GM21447 (cell line): ENCODE results near the gene VSTM2L.

ENCODE experiments used
- ATAC-seq: cut with Tn5 transposase; IDR thresholded peaks from one replicate; pipeline ENCODE4 v1.9.1; 2021; ENCODE audit not compliant: unreplicated experiment

The VSTM2L gene

GRCh38 chr20:37878835-37879599, 23.9 kb upstream of the VSTM2L start:
- no peak for ATAC-seq

- ATAC-seq, result no peak
Observed at GRCh38 chr20:37879843-37880242, 23.1 kb upstream of the VSTM2L start.

- no peak for ATAC-seq
Observed at GRCh38 chr20:37880726-37881591, 22.0 kb upstream of the VSTM2L start.

GRCh38 chr20:37881601-37882343, 21.2 kb upstream of the VSTM2L start:
- no peak for ATAC-seq

GRCh38 chr20:37882961-37883712, 19.8 kb upstream of the VSTM2L start:
- no peak for ATAC-seq

GRCh38 chr20:37885042-37885441, 17.9 kb upstream of the VSTM2L start:
- no peak for ATAC-seq

GRCh38 chr20:37885593-37886503, 17.1 kb upstream of the VSTM2L start:
- no peak for ATAC-seq

GRCh38 chr20:37886851-37887297, 16.1 kb upstream of the VSTM2L start:
- ATAC-seq, result no peak

GRCh38 chr20:37888641-37889040, 14.3 kb upstream of the VSTM2L start:
- ATAC-seq, result no peak

GRCh38 chr20:37890108-37890507, 12.8 kb upstream of the VSTM2L start:
- ATAC-seq, result no peak

- no peak for ATAC-seq
Observed at GRCh38 chr20:37890643-37891042, 12.3 kb upstream of the VSTM2L start.

GRCh38 chr20:37892001-37892400, 10.9 kb upstream of the VSTM2L start:
- ATAC-seq, result no peak

- no peak for ATAC-seq
Observed at GRCh38 chr20:37893566-37894241, 9.2 kb upstream of the VSTM2L start.

- no peak for ATAC-seq
Observed at GRCh38 chr20:37894454-37894853, 8.5 kb upstream of the VSTM2L start.

GRCh38 chr20:37895166-37895565, 7.8 kb upstream of the VSTM2L start:
- no peak for ATAC-seq

- no peak for ATAC-seq
Observed at GRCh38 chr20:37896932-37897548, 5.9 kb upstream of the VSTM2L start.

GRCh38 chr20:37898233-37899104, 4.5 kb upstream of the VSTM2L start:
- ATAC-seq, result no peak
